HG03460 (cell line): Measurements from ENCODE around the gene PNO1.
A peak's percentile ranks its signal among the peaks of the same experiment; 100 is the strongest.
"Not testable (repeated sequence)": the region's sequence is repeated elsewhere in the genome, so short reads cannot be mapped to it uniquely, and the experiment has no call there.

Experiments
- ATAC-seq: cut with Tn5 transposase; IDR thresholded peaks from one replicate; pipeline ENCODE4 v1.9.1; 2021; ENCODE audit not compliant: unreplicated experiment

Gene PNO1

DNA sequence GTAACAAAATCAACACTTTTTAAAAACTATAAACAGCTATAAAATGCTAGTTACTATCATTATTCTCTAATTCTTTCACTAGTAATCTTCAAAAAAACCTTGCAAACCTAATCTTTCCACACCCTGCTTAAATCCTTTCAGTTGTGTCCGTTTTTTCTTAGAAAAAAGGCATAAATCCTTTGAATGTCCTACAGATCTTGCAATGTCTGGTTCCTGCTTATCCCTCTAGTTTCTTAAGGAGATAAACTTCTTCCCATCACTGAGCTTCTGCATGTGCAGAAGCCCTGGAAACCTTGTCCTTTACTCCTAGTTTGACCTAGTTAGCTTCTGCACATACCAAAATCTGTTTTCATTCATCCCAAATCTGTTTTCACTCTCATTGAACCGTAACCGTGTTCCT lies 1.3 kb upstream of the PNO1 start:
- no peak for ATAC-seq

DNA sequence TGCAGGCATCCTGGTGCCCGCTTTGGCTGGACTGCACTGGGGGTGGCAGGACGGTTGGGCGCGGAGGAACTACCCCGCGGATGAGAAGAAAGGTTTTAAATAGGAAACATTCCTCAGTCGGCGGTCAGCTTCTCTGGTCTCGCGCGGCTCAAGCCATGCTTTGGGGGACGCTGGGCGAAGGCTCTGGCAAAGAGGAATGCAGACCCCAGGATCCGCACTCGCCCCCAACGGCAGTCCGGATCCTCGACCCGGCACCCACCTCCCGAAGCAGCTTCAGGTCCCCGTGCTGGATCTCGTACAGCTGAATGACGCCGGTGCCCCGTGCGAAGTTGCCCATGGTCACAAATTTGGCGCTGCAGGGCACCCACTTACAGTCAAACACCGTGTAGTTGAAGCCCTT lies 686 bp upstream of the PNO1 start:
- ATAC-seq: peak; percentile 33

DNA sequence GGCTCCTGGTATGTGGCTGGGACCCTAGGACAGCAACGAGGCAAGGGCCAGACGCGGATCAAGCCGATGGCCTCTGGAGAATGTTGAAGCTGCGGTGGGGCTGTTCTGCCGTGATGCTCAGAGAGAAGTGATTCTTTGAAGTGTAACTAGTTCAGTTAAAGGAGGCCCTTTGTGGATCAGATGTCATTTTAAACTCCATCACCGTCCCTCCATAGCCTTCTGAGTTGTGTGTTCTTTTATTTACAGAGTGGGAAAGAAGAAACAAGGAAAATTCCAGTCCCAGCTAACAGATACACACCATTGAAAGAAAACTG lies 403 bp downstream of the PNO1 start:
- no peak for ATAC-seq

DNA sequence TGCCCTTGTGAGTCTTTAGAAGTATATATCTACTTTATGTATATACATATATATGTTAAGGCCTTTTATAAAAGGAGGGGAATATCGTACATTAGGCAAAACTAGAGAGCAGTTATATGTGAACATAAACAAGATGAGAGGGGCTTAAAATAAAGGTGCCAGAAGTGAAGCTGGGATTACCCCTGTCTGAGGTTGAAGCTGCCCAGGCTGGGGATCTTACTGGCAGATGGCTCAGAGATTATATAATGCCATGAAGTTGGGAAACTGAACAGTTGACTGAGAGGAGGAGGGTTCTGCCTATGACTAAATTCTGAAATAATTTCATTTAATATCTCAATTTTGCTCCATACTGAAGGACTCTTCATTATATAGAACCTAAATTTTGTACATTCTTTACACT lies 6.0 kb downstream of the PNO1 start:
- ATAC-seq: no peak

DNA sequence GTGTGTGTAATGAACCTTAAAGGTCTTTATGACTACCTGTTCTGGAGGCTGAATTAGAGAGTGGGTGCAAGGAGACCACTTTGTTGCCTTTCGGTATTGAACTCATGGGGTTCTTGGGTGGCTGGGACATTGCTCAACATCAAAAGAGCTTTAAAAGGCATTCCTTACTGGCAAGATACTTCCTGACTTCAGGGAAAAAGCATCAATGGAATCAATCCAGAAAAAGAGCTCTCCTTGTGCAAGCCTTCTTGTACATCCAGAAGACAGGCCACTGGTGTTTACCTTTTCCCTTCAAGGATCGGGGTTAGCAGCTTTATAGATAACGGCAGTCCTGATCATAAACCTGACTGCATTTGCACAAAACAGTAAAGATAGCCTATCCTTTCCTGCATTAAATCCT lies 9.5 kb downstream of the PNO1 start:
- no peak for ATAC-seq

GRCh38 chr2:68169308-68169707 lies 11.6 kb downstream of the PNO1 start:
- ATAC-seq: no peak

DNA sequence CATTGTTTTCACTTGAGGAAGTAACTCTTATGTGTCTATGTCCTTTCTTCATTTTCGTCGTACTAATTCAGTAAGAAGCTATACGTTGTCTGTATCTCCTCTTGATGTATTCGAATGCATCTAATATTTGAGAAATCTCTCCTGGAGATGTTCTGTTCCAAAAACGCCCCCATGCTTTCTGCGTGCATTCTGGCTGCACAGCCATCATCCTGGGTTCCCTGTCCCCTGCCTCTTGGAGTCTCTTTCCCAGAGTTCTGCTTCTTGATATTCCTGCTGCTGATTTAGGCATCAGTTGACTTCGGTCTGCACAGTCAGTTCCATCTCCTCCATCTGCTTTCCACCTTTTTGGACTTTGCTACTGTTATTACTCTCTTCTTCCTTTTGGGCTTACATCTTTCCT lies 13.5 kb downstream of the PNO1 start:
- ATAC-seq: no peak

DNA sequence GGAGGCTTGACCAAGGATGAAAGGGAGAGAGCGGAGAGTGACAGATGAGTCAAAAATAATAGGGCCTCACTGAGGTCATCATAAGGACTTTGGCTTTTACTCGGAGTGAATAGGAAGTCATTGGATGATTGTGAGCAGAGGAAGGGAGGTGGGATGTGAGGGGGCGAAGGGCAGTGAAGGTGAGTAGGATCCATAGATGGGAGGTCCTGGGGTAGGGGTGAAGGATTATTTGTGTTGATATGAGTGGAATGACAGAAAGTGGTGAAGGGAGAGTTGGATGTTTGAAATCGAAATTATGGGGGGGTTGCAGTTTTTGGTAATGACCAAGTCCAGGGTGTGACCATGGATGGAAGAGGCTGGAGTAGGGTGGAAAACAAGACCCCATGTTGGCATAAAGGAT lies 14.0 kb downstream of the PNO1 start:
- no peak for ATAC-seq

DNA sequence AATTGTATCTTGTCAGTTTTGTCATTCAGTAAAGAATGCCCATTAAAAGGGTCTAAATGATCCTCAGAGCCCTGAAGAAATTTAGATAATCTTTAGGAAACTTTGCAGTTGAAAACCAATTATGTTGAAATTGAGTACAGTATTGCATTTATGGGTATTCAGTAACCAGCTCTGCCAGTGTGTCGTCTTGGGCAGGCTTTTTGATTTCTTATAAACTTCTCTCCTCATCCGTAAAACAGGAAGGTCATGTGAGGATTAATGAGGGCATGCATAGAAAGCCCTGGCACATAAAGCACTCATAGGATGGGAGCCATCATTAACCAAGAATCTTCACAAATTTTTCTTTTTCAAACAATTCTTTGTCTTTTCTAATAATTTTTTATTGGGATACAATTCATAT lies 14.8 kb downstream of the PNO1 start:
- ATAC-seq: no peak

- no peak for ATAC-seq
Measured at GRCh38 chr2:68172990-68173700, 15.5 kb downstream of the PNO1 start.

- not testable (repeated sequence) for ATAC-seq
Measured at GRCh38 chr2:68175210-68175609, 17.5 kb downstream of the PNO1 start.

DNA sequence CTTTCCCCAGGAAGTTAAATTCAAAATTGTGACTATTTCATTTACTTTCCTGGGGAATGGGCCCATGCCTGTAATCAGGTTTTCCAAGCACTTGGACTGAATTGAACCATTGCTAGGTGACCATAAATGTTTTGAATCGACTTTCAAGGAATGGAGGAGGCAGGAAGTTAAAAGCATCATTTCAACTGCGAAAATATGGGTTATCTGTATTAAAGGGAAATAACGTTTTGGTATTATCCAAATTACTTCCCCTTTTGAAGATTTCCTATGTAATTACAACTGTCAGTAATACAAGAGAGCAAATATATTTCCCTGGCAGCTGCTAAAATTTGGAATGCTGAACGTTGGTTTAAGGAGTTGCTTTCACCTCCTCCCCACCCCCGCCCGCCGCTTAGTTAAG lies 19.0 kb downstream of the PNO1 start:
- ATAC-seq: no peak

- no peak for ATAC-seq
Measured at GRCh38 chr2:68177541-68177940, 19.9 kb downstream of the PNO1 start.

- ATAC-seq: no peak
Measured at GRCh38 chr2:68178432-68178831, 20.7 kb downstream of the PNO1 start.

DNA sequence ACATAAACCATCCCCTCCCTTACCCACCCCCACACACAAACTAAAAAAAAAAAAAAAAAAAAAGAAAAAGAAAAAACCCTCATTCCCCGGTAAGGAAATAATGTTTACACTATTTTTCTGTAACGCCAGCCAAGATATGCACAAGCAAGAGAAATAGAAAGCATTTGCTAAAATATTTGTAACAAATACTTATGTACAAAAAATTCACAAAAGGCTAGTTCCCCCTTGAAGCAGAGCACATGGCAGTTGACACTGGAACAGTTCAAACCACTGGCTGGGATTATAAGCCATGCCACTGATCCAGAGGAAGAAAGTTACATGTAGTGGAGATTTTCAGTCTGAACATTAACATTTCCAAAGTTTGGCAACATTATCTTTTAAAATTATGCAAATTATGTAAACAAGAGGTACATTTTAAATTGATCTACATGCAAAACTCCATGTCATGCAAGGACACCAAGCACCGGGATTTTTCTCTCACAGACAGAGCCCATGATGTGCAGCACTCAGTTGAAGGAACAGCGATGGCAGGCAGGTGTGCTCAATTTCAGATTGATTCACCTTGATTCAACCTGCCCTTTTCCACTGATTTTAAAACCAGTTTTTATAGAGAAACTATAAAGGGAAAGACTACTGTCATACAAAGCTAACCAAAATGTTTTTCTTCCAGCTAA lies 21.4 kb downstream of the PNO1 start:
- ATAC-seq: no peak

DNA sequence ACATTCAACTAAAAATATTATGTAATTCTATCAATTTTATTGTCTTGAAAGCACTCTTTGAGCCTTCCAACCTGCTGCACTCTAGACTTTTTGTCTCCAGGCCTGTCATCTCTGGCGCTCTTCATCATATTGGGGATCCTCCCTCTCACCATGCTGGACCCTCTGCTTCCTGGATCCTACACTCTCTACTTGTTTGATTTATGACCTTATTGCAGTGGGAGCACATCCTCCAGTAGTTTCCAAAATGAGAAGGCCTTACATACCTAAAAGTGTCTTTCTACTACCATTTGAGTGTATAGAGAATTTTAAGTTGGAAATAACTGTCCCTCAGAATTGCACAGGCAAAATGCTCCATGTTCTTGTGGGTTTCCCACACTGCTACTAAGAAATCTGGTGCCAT lies 25.2 kb downstream of the PNO1 start:
- ATAC-seq: no peak

DNA sequence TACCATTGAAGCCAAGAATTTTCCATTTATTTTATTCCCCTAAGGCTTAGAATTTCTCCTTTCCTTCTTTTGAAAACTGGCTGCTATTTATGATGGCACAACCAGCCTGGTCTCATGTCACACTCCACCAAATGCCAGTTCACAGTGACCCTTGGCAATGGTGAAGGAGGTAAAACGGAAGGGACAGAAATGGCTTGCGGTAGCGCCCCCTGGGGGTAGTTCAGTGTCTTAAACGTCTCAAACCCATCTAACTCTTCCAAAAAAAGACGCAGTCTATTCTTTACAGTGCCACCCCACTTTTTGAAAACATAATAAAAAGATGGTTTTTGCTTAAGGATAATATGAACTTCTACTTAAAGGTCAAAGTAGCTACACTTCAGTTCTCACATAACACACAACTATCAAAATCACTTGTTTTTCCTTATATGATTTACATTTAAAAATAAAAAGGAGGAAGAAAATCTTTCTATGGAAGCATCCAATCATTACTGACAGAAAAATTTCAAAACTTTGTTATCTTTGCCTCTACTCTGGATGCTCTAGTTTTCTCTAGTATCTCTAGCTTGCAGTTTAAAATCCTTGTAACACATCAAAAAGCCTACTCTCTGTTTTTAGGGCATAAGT lies 28.0 kb downstream of the PNO1 start:
- ATAC-seq: no peak

- ATAC-seq: no peak
Measured at GRCh38 chr2:68187329-68187728, 29.6 kb downstream of the PNO1 start.

DNA sequence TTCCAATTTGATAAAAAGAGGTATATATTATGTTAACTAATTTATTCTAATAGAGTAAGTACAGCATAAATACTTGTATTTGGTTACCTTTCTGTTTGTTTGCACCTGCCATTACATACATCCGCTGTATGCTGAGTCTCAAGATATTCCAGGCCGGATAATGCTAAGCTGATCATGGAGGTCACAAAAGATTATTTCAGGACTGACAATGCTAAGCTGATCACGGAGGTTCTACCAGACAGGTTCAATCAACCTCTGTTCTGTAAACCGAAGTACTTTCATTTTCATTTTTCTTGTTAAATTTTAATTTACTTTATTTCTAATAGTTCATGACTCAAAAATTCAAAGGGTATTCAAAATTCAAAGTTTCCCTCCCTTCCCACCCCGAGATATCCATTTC lies 31.1 kb downstream of the PNO1 start:
- ATAC-seq: no peak

DNA sequence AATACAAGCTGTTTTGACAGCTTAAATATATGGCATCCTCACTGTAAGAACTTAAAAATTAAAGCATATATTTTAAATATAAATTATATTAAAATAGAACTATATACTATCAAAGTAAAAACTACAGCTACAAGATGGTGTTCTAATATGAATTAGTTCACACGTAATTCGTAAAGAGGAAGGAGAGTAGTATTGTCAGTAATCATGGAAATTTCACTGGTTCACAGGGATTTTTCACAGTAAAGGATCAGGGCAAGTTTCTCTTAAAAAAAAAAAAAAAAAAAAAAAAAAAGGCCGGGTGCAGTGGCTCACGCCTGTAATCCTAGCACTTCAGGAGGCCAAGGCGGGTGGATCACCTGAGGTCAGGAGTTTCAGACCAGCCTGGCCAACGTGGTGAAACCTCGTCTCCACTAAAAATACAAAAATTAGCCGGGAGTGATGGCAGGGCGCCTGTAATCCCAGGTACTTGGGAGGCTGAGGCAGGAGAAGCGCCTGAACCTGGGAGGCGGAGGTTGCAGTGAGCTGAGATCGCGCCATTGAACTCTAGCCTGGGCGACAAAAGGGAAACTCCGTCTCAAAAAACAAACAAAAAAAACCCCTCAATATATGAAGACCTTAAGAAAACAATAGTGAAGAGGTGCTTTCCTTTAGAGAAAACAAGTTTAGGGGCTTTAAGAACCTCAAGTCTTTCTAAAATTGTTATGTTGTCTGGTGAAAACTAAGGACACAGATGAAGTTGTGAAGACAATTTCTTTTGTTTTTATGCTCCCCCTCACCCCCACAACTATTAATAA lies 32.5 kb downstream of the PNO1 start:
- no peak for ATAC-seq

GRCh38 chr2:68190991-68191731 lies 33.5 kb downstream of the PNO1 start:
- ATAC-seq: no peak
